NB4 (cell line): ENCODE results near the gene NLRP12.
"Not testable (repeated sequence)": the region's sequence is repeated elsewhere in the genome, so short reads cannot be mapped to it uniquely, and the experiment has no call there.

Experiments used
- DNase-seq: peaks from one replicate; pipeline ENCODE4 v3.0.0; 2010; ENCODE audit warnings: low read depth
- H3K4me3 ChIP-seq: one replicate; pipeline ENCODE4 v1.5.1; 2011; ENCODE audit warnings: mild to moderate bottlenecking, low read depth, low read length, moderate library complexity
- CTCF ChIP-seq: IDR thresholded peaks from one replicate; pipeline ENCODE4 v1.5.1; 2012; ENCODE audit warnings: low read depth, low read length
- MAX ChIP-seq: IDR thresholded peaks from 2 replicates; pipeline ENCODE4 v1.6.1; 2011; ENCODE audit warnings: low read depth, low read length
- MYC ChIP-seq: IDR thresholded peaks from 2 replicates; pipeline ENCODE4 v1.6.1; 2011; ENCODE audit warnings: low read depth, low read length
- POLR2A ChIP-seq: IDR thresholded peaks from 2 replicates; pipeline ENCODE4 v1.6.1; 2011; ENCODE audit warnings: mild to moderate bottlenecking; ENCODE audit not compliant: insufficient read length; ENCODE audit errors: extremely low read depth

Gene NLRP12

GRCh38 chr19:53773999-53774398 is 50.1 kb downstream of the NLRP12 start:
- DNase-seq, result no peak
- no peak overlapping the region for H3K4me3 ChIP-seq
- no peak for TF ChIP-seq CTCF
- no peak for TF ChIP-seq MYC
- no peak for TF ChIP-seq POLR2A
- no peak for TF ChIP-seq MAX

GRCh38 chr19:53772943-53773342 is 51.2 kb downstream of the NLRP12 start:
- TF ChIP-seq MYC (no peak), MAX (no peak), POLR2A (no peak), CTCF (peak; percentile 68)
- peak; percentile 66 for DNase-seq
- no peak overlapping the region for H3K4me3 ChIP-seq

- TF ChIP-seq MAX (no peak), MYC (no peak), CTCF (no peak), POLR2A (no peak)
- no peak overlapping the region for H3K4me3 ChIP-seq
- no peak for DNase-seq
These were observed 53.0 kb downstream of the NLRP12 start for GRCh38 chr19:53771144-53771543.

GRCh38 chr19:53769696-53770309 is 54.3 kb downstream of the NLRP12 start:
- not testable (repeated sequence) for H3K4me3 ChIP-seq, DNase-seq

- H3K4me3 ChIP-seq, result no peak overlapping the region
- TF ChIP-seq MAX (no peak), CTCF (no peak), POLR2A (no peak), MYC (no peak)
- DNase-seq, result no peak
These were observed 55.7 kb downstream of the NLRP12 start for GRCh38 chr19:53768401-53768800.

- DNase-seq, H3K4me3 ChIP-seq: not testable (repeated sequence)
These were observed 65.1 kb downstream of the NLRP12 start for GRCh38 chr19:53758991-53759390.
